ENCODE results near the gene HSPH1. TPM values are rescaled to one million over a fixed set of nuclear protein-coding genes. Genes with fewer than 3 reads are reported as not detected.

The HSPH1 gene
- polyA plus RNA-seq, 1 donor (not counting 4 experiments of a cell fraction or from before 2014, with no cell fraction given): 111 TPM

- peak; percentile 73 for FAIRE-seq
- H3K79me2 ChIP-seq (ENCODE audit: control insufficient read depth, insufficient read depth, low read length): no peaks in the 10 kb centered on the region
- dilution Hi-C loops (cut with MboI; ENCODE audit: extremely low pct_ligation_motif_present, low sequenced_read_pairs): no loop called here
- H3K4me2 ChIP-seq (ENCODE audit: control insufficient read depth, extremely low read depth, insufficient read depth, low read depth, low read length): no peak overlapping the region
- no peaks in the 10 kb centered on the region for H3K9me3 ChIP-seq (ENCODE audit: control insufficient read depth, low read depth, low read length)
- no peak overlapping the region for H3K4me3 ChIP-seq (ENCODE audit: control insufficient read depth in 2 of 3, extremely low read depth in 1 of 3, insufficient read depth in 2 of 3, low read depth in 1 of 3, low read length in 3 of 3)
- H4K20me1 ChIP-seq (ENCODE audit: control insufficient read depth, extremely low read depth, insufficient read depth, low read length): no peaks in the 10 kb centered on the region
- H2AFZ ChIP-seq (ENCODE audit: control insufficient read depth, low read length): no peak overlapping the region
- no peaks in the 10 kb centered on the region for H3K9me1 ChIP-seq (ENCODE audit: control insufficient read depth, extremely low read depth, insufficient read depth, low read length)
- no peak overlapping the region for H3K9ac ChIP-seq (ENCODE audit: control insufficient read depth, extremely low read depth, insufficient read depth, low read length)
- no peak for TF ChIP-seq EZH2 (IDR thresholded peaks at IDR 0.05; ENCODE audit: low read length)
- TF ChIP-seq, protein P1, sequence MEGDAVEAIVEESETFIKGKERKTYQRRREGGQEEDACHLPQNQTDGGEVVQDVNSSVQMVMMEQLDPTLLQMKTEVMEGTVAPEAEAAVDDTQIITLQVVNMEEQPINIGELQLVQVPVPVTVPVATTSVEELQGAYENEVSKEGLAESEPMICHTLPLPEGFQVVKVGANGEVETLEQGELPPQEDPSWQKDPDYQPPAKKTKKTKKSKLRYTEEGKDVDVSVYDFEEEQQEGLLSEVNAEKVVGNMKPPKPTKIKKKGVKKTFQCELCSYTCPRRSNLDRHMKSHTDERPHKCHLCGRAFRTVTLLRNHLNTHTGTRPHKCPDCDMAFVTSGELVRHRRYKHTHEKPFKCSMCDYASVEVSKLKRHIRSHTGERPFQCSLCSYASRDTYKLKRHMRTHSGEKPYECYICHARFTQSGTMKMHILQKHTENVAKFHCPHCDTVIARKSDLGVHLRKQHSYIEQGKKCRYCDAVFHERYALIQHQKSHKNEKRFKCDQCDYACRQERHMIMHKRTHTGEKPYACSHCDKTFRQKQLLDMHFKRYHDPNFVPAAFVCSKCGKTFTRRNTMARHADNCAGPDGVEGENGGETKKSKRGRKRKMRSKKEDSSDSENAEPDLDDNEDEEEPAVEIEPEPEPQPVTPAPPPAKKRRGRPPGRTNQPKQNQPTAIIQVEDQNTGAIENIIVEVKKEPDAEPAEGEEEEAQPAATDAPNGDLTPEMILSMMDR (optimal IDR thresholded peaks at IDR 0.05 in 1 of 3, IDR thresholded peaks at IDR 0.05 in 1 of 3, conservative IDR thresholded peaks at IDR 0.05 in 1 of 3; ENCODE audit: extremely low read depth in 1 of 3, insufficient read depth in 2 of 3, low read length in 3 of 3): no peak
- DNase-seq (ENCODE audit: low read depth, low spot score): peak; percentile 35
- H3K36me3 ChIP-seq (ENCODE audit: control insufficient read depth in 2 of 2, extremely low read depth in 1 of 2, insufficient read depth in 2 of 2, low read length in 2 of 2): no peaks in the 10 kb centered on the region
- no peaks in the 10 kb centered on the region for H3K27me3 ChIP-seq (ENCODE audit: control insufficient read depth, extremely low read depth, insufficient read depth, low read length)
- H3K27ac ChIP-seq (ENCODE audit: control insufficient read depth, insufficient read depth, low read length): no peak overlapping the region
- H3K4me1 ChIP-seq (ENCODE audit: control insufficient read depth, extremely low read depth, insufficient read depth, low read length): peaks cover 46% of the 10 kb centered on the region
Measured at GRCh38 chr13:31096654-31097302, 64.9 kb downstream of the HSPH1 start.

DNA sequence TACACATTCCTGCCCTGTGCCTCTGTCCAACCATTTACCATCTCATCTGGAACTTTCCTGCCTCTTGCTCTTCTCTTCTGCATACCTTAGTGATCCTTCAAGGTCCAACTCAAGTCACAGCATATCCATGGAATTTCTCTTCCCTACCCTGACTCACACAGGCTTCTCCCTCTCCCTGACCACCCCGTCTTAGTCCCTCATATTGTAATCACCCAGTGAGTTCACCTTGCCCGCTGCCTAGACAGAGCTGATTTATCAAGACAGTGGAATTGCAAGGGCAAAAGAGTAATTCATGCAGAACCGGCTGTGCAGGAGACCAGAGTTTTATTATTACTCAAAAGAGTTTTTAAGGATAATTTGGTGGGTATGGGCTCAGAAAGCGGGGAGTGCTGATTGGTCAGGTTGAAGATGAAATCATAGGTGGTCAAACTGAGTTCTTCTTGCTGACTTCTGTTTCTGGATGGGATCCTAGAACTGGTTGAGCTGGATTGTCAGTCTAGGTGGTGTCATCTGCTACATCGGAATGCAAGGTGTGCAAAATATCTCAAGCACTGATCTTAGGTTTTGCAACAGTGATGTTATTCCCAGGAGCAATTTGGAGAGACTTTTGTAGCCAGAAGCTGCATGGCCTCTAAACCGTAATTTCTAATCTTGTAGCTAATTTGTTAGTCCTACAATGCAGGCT, 67.2 kb downstream of the HSPH1 start:
- peak; percentile 83 for DNase-seq (ENCODE audit: low read depth, low spot score)
- Histone ChIP-seq H3K4me2 (ENCODE audit: control insufficient read depth, extremely low read depth, insufficient read depth, low read depth, low read length) (peak overlapping the region; percentile 50), H3K79me2 (ENCODE audit: control insufficient read depth, insufficient read depth, low read length) (no peaks in the 10 kb centered on the region), H3K36me3 (ENCODE audit: control insufficient read depth in 2 of 2, extremely low read depth in 1 of 2, insufficient read depth in 2 of 2, low read length in 2 of 2) (no peaks in the 10 kb centered on the region), H3K4me1 (ENCODE audit: control insufficient read depth, extremely low read depth, insufficient read depth, low read length) (peaks cover 51% of the 10 kb centered on the region), H3K9ac (ENCODE audit: control insufficient read depth, extremely low read depth, insufficient read depth, low read length) (peak overlapping the region; percentile 11), H3K9me3 (ENCODE audit: control insufficient read depth, low read depth, low read length) (no peaks in the 10 kb centered on the region), H3K9me1 (ENCODE audit: control insufficient read depth, extremely low read depth, insufficient read depth, low read length) (no peaks in the 10 kb centered on the region), H2AFZ (ENCODE audit: control insufficient read depth, low read length) (peak overlapping the region; percentile 20), H3K4me3 (ENCODE audit: control insufficient read depth in 2 of 3, extremely low read depth in 1 of 3, insufficient read depth in 2 of 3, low read depth in 1 of 3, low read length in 3 of 3) (peak overlapping the region in 1 of 3 experiments; percentile 4), H3K27ac (ENCODE audit: control insufficient read depth, insufficient read depth, low read length) (peak overlapping the region; percentile 75), H3K27me3 (ENCODE audit: control insufficient read depth, extremely low read depth, insufficient read depth, low read length) (no peaks in the 10 kb centered on the region), H4K20me1 (ENCODE audit: control insufficient read depth, extremely low read depth, insufficient read depth, low read length) (no peaks in the 10 kb centered on the region)
- dilution Hi-C loops (cut with MboI; ENCODE audit: extremely low pct_ligation_motif_present, low sequenced_read_pairs): no loop called here
- no peak for TF ChIP-seq EZH2 (IDR thresholded peaks at IDR 0.05; ENCODE audit: low read length)
- TF ChIP-seq, protein P1 (optimal IDR thresholded peaks at IDR 0.05 in 1 of 3, IDR thresholded peaks at IDR 0.05 in 1 of 3, conservative IDR thresholded peaks at IDR 0.05 in 1 of 3; ENCODE audit: extremely low read depth in 1 of 3, insufficient read depth in 2 of 3, low read length in 3 of 3): no peak
- FAIRE-seq: peak; percentile 92
